M059J (cell line): ENCODE data around the gene GNAO1. TPM values are rescaled to one million over a fixed set of nuclear protein-coding genes. Genes with fewer than 3 reads are reported as not detected.
A peak's percentile ranks its signal among the peaks of the same experiment; 100 is the strongest.

Experiments used
- DNase-seq: peaks from one replicate; pipeline ENCODE4 v3.0.0-alpha.2; 2012; ENCODE audit warnings: low read depth
- total RNA-seq: library from RNA; depleted of rRNA; stranded (reverse); fragments of >200 nt; shearing (Covaris generic); gene quantifications from 2 replicates; pipeline ENCODE4 v1.2.3, GENCODE V29; 2014

GNAO1 gene
- total RNA-seq, 1 experiment from 2014 or later, result 10.9 TPM

DNA sequence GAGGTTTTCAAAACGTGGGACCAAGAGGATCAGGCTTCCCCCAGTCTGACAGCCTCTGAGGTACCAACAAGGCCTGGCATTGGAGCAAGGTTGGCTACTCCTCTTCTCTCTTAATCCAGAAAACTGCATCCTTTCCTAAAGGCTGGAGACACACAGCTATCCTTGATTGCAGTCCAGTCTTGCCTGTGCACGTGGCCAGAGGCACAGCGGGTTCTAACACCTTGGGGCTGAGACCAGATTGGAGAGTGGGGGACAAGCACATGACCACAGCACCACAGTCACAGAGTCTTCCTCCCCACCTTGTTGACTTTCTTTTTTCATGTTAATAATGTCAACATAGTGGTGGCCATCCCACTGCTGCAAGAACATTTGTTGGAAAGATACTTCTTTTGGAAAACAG is 46.9 kb downstream of the GNAO1 start:
- no peak for DNase-seq

DNA sequence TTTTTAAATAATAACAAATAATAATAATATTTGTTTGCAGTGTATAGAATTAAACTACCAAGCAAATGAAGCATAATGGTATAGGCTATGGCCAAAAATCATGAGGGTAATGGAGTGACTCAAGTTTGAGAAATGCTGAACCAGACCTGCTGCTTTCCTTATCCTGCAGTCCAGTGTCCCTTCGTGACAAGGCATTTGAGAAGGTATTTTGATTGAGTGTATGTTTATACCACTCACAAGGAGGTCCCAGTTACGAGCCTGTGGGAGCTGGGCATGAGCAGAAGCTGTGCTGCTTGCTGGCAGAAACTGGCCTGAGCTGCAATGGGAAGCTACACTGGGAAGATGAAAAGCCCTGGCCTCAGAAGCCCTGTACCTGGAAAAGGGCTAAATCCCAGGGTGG is 50.3 kb downstream of the GNAO1 start:
- peak; percentile 96 for DNase-seq

DNA sequence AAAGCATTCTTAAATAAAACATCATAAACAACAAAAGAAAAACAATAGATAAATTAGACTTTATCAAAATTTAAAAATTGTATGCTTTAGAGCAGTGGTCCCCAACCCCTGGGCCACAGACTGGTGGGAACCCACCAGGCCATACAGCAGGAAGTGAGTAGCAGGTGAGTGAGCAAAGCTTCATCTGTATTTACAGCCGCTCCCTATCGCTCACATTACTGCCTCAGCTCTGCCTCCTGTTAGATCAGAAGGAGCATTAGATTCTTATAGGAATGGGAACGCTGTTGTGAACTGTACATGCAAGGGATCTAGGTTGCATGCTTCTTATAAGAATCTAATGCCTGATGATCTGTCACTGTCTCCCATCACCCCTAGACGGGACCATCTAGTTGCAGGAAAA is 51.5 kb downstream of the GNAO1 start:
- no peak for DNase-seq

DNA sequence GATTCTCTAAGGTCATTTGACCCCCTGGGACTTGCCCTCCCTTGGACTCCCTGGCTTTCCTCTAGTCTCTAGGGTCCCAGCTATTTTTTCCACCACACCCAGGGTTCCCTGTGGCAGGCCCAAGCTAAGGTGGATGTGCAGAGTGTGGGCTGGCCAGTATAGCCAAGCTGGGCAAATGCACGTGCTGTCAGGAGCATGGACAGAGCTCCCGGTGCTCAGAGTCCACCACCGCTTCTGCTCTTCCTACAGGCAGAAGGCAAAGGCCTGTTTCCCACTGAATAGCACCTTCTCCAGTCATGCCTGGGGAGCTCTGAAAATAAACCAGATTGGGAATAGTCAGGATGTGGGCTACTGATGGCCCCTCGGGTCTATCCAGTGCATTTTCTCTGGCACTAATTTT is 53.3 kb downstream of the GNAO1 start:
- DNase-seq, result peak; percentile 25

DNA sequence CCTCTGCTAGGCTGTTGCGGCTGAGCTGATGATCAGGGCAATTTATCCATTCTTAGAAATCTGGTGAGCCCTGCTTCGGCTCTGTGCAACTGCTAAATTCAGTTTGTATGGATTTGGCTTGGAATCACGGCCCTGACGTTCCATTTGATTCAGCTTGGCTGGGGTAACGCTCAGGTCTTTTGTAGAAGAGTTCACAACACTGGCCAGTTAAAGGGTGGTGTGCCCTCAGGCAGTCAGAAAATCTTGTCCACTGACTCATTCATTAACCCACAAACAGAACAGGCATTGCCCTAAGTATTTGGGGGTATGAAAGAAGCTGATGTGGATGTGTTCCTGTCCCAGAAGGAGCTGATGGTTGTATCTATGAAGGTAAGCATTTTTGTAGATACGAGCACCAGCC is 53.9 kb downstream of the GNAO1 start:
- peak; percentile 98 for DNase-seq

DNA sequence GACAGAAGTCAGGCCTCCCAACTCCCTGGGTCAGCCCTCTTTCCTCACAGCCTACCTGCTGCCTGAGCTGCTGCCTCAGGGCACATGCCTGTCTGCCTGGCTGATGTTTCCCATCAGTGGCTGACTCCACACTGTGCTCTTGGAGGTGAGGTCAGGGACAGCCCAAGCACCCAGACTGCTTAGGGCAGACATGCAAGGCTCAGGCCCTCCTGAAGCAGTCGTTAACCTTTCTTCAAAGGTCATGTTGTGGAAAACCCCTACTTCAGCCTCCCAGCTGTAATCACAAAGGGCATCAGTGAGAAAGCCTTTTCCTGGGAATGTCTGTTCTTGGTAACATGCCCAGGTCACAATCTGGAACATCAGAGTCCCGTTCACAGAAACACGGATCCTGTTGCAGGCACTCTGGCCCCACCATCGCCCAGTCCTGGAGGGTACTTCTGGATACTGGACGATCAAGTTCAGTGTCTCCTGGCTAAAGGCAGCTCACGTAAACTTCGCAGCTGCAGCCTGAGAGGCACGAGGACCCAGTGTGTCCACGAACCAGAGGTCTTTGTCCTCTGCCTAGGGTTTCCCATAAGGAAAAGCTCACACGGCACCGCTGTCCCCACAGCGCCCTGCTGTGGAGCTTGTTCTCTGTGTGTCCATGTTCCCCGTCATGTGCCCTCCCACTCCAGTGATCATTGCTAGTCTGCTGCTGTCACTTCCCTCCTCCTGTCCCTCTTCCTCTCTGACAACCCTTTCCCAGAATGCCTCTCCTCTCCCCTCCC is 54.9 kb downstream of the GNAO1 start:
- peak; percentile 99 for DNase-seq

DNA sequence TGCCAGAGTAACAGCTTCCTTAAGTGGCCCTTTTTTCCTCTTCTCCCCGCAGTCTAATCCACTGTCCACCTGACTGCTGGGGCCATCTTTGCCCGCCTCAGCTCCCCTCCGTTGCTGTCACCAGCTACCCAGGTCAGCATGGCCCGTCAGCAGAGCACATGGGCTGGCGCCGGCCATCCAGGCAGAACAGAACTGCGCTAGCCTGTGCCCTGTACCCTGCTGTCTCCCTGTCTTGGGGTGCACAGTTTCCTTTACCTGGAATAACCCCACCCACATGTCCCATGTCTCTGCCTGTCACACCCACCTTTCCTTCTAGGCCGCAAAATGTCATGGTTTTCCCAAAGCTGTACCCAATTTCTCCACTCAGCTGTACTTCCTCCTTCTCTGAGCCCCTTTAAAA is 55.7 kb downstream of the GNAO1 start:
- DNase-seq, result no peak

DNA sequence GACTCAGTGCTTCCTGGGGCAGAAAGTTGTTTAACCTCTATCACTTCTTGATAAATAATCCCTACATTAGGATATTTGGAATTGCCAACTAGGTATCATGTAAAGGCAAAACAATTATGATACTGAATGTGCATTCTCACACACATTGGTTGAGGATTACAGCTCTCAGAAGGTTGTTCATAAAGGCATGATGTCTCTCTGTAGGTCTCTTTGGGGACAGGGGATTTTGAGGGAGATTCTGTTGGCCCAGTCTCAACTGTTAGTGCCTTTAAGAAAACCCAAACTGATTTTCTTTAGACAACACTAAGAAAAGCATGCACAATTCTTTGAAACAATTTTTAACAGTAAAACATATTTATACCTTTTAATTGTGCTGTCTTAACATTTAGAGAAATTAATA is 56.5 kb downstream of the GNAO1 start:
- no peak for DNase-seq

DNA sequence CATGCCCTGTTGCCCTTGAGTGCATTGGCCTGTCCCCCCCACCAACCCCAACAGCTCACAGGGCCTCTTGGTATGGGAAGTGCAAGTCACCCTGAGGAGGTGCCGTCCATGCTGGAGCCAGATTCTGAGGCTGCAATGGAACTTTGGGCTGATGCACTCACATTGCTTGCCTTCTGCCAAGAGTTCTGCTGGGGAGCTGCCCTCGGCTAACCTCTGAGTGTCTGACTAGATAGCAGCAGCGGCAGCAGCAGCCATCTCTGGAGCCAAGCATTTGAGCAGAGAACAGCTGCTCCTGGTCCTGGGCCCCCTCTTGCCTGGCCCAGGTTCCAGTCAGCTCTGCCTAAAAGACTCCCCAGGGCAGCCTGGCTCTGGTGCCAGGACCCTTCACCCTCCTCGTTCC is 61.5 kb downstream of the GNAO1 start:
- no peak for DNase-seq

DNA sequence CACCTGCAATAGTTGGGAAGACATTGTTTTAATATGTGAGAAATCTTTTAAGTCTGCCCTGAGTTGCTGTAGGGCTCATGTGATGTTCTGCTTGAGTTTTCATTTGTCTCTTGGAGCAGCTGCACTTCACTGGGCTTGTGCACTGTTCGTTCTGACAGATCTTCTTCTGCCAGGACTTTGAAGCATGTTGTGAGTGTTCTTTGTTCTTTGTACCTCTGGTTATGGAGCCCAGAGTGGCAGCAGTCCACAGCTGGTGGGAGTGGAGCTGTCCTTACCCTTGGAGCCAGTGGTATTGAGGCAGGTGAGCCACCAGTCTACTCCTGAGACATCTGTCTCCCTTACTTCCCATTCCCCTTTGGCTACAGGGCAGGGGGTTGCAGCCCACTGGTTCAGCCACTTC is 64.6 kb downstream of the GNAO1 start:
- no peak for DNase-seq

DNA sequence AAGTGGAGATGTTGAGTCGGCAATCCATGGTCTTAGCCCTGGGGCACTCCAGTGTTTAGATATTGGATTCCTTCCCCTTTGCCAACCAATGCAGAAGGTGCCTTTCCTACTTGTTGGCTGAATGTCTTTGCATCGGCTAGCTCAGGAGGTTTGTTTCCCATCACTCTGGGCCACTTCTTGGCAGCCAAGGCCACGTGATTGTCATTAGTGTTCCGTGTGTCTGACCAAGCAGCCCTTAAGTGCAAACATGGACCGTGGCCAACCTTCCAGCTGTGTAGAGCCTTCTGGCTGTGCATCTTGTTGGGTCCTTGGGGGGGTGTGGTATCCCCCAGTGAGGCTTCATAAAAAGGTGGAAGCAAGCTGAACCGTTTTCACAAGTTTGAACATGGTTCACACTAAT is 66.0 kb downstream of the GNAO1 start:
- peak; percentile 10 for DNase-seq

DNA sequence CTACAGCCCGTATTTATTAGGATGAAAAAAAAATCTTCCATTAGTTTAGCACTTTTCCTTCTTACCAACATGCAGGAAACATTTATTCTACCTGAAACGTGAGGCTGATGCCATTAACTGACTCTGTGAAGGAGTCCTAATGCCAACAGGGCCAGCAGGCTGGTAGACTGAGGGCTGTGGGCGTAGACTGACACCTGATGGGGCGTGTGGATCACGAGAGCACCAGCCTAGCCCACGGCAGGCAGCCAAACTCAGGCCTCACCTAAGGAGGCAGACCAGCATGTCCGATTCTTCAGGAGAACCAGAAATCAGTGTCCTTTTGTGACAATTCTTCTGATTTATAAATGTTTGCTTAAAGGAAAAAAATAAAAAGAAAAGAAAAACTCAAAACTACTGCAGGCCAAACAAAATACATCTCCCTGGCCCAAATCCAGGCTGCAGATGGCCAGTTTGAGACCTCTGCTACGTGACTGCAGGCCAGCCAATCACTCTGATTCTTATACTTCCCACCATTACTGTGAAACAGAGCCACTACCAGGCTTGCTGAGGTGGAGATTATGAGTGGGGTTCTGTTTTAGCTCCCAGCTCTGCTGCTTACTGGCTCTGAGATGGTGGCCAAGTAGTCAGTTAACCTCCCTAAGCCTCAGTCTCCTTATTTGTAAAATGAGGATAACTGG is 66.5 kb downstream of the GNAO1 start:
- no peak for DNase-seq

DNA sequence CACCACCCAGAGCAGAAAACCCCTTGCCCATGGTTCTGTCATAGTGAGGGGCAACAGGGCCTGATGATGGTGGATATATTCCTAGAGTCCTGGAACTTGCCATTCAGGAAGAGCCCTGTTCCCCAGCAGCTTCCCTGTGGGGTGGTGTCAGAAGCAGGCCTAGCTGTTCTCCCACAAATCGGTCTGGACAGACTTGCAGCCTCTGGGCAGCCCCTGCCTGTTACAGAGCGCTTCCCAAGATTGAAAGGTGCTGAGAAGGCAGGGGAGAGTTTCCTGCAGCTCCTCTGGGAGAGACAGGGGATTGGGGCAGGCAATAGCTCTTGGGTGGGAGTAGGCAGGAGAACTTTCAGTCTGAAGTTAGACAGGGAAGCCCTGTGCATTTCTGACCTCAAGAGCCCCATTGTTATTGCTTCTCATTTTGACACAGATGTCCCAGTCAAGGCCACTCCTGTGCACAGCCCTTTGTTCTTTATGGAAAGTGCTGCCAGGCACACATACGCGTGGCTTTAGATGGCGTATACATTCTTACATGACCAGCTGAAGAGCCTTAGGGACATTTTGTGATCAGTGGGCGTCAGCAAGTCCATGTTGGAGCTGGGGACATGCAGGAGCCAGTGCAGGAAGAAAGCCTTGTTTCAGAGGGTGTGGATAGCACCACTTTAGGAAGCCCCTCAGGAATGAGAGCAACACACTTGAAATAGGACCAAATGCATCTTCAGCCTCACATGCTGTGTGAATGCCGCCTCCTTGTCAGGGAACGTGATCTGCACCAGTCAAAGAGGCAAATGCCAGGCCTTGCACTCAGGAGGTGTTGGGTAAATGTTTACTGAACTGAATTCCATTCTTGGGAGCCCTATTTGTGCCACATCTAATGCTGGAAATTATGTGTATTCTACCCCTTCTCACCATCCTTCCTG is 67.5 kb downstream of the GNAO1 start:
- no peak for DNase-seq

DNA sequence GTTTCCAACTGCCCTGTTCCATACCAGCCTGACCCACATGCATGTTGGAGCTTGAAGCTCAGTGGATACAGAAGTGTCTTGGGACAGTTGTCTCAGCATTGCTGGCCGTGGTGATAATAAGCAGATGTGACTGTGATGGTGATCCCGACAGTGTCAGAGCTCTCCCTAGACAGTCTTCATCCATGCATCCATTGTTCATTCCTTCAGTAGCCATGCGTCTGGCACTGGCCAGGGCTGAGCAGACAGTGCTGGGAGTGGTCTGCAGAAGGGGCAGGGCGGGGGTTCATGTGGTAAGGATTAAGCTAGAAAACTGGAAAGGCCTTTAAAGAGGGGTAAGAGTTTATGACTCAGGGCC is 68.1 kb downstream of the GNAO1 start:
- no peak for DNase-seq

DNA sequence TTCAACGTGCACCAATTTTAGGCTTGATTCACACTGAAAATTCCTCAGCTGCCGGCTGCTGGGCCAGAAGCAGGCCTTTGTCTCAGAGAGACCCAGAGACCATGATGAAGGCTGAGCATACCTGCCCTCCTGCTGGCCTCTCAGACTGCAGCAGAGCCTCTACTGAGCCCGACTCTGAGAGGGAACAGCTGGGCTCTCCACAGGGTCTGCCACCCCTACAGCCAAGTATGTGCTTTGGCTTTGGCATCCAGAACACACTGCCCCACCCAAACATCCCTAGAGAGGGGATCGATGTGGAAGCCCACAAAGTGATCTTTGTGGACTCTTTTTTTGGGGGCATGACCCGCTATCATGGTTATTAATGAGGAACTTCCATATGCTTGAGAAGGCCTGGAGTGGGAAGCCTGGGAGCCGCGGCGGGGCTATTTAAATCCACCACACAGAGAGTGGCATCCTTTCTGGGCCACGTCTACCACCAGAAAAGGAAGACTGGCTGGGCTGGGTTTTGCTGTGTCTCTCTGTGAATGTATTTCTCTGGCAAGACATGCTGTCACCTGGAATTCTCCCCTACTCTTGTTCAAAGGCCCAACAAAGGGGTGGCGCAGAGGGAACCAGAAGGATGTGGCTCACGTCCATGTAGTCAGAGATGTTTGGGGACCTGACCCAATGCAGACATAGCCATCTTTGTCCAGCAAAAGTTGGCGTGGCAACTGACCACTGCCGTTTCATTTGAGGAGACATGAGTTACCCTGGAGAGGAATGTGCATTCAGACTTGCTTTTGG is 69.3 kb downstream of the GNAO1 start:
- no peak for DNase-seq

DNA sequence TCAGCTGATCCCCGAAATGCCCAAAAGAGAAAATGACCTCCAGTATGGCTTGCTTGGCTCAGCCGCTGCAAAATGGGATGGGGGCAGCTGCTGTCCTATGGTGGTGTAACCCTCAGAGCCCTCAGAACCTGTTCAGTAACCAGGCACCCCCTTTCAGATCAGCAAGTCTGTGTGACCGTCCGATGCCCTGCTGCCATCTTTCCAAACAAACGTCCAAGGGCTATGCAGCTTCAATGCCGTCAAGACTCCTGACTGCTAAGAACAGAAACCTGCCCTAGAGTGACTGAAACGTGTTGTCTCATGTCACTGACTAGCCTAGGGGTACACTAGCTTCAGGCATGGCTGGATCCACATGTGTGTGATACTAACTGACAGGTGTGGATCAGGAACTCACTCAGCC is 70.4 kb downstream of the GNAO1 start:
- DNase-seq, result no peak

DNA sequence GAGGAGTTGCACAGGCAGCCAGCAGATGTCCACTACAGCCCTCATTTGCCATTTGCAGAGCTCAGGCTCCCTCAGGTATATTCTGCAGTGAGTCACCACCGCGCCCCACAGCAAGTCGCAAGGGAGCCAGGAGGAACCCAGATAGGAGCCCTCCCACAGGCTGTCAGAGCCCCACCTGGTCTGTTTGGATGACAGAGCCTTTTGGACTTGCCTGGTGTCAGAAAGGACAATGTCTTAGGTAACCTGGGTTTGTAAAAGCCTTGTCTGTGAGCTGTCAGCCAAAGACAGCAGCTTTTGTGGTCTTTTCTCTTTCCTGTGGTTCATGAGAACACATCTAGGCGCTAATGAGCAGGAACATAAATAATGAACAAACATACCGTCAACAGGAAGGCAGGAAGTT is 70.9 kb downstream of the GNAO1 start:
- peak; percentile 21 for DNase-seq

DNA sequence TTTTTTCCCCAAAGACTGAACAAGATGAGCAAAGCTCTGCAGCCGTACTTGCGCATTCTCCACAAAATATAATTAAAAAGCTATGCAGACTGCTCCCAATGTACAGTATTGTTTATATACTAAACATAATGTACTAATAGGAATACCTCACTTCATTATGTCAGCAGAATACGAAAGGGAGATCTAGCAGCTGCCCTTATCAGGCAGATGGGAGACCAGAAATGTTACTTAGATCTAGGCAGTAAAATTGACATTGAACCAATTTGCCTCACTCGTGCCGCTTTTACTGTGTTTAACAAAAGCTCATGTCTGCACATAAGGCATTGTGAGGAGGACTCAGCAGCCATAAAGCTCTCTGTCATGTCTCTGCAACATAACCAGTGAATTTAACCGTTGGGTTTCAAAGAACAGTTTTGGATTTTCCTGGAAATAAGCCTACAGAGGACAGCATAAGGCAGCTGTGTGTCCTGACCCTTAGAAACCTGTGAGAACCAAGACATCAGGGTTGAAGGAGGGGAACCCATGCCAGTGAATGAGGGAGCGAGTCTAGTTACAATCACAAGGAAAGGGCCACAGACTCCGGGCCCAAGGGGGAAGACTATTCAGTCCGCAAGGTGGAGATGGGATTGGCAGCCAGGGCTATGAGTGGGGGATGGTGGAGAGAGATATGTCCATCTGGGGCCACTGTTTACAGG is 71.4 kb downstream of the GNAO1 start:
- no peak for DNase-seq

DNA sequence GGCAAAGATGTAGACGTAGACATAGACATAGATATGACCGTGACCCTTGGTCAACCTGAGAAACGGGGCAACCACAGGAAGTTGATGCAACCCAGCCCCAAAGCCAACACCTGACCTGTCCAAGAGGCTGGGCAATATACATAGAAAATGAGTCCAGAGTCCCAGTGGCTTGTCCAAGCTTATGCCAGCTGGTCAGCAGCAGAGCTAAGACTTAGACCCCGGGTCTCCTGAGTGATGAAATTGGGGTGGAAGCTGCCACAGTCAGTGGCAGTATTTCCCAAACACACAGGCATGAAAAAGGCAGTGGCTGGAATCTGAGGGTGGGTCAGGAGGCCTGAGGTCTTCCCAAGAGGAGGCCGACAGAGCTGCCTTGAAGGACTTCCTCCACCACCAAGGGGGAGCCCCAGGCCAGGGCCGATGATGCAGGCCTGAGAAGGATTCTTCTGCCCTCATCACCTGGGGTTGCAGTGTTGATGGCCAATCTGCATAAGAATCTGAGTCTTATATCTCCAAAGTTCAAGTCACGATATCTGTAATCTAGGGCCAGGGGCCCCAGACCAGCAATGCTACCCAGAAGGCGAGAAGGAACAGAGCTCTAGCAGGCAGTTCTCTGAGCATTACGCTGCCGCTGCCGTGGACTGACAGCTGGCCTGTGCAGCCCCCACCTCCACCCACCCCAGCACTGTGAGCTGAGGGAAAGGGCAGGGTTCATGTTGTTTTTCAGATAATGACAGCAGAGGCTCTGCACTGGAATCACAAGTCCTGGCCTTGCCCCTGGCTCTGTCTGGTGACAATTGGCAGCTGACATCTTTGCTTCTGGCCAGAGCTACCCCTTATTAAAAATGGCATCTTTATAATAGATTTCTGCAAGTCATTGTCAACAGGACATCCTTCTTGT is 72.7 kb downstream of the GNAO1 start:
- DNase-seq, result no peak

DNA sequence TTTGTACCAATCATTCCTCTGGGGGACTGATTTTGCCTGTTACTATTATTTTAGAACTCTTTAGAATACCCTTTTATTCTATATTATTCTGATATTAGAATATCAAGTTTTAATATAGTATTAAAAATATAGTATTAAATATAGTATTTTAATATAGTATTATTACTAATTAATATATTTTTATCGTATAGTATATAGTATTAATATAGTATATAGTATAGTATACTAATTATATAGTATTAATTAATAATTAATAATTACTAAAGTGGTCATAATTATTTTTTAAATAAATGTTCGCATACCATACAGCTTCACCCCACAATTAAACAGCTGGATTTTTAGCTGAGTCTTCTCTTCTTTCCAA is 73.3 kb downstream of the GNAO1 start:
- no peak for DNase-seq
